ENCODE results near the gene ZNF827.
A peak's percentile ranks its signal among the peaks of the same experiment; 100 is the strongest.

Gene ZNF827

DNA sequence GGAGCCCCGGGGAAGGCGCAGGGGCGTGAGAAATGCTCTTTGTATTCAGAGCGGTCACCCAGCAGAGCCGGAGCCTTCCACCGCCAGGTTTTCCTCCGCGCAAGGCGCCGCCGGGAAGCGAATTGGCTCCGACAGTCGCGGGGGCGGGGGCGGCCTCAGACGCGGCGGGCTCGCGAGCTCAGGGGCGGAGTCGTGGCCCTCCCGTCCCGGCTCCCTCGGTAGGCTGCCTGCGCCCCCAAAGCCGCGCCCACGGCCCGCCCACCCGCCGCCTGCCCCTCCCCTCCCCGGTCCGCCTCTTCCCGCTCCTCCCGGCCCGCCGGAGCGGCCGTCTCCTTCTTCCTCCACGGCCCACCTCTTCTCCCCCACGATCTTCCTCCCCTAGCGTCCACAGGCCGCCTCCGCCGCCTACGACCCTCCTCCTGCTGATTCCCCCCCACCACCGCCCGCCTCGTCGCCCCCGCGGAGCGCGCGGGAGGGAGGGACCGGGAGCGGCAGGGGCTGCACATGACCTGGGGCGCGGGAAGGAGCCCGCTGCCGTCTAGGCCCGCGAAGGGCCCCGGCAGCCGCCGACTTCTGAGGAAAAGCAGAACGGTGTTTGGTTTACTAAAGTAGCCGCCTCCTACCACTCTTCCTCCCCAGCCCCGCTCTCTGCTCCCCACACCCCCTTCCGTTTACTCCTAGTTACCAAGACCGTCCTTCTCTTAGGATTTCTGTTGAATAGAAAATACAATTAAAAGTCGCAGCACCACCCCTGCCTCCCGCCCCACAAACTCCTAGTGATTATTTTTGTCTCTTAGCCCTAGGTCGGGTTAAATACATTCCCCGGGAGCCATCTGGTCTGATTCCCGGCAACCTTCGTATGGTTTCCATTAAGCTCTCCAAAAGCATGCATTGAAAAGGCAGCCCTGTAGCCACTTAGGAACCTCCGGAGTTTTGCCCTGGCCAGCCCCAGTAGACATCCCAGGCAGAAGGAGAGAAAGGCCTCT, 205.4 kb downstream of the ZNF827 start:
- ATAC-seq = peak; percentile 74
- TF ChIP-seq SNAI2 (CRISPR knock-in tag; IDR thresholded peaks at IDR 0.05) (no peak; the same call in 1 of the 2 replicates), ISL1 (CRISPR knock-in tag; IDR thresholded peaks at IDR 0.05) (peak; percentile 53), TOX (CRISPR knock-in tag; IDR thresholded peaks at IDR 0.05; ENCODE audit: borderline replicate concordance) (no peak), CSDC2 (CRISPR knock-in tag; IDR thresholded peaks at IDR 0.05) (0 out of 2 replicates have a peak, but pooled peaks have one; percentile 48), OSR1 (CRISPR knock-in tag; IDR thresholded peaks at IDR 0.05) (no peak), ZFP30 (CRISPR knock-in tag; IDR thresholded peaks at IDR 0.05) (no peak), ZNF565 (CRISPR knock-in tag; conservative IDR thresholded peaks at IDR 0.05; ENCODE audit: low read depth) (no peak), GLIS3 (CRISPR knock-in tag; IDR thresholded peaks at IDR 0.05) (peak; percentile 43; the same call in 1 of the 2 replicates), PPARA (CRISPR knock-in tag; IDR thresholded peaks at IDR 0.05; ENCODE audit: borderline replicate concordance) (no peak), BACH2 (CRISPR knock-in tag; IDR thresholded peaks at IDR 0.05; ENCODE audit: borderline replicate concordance) (no peak), TCF4 (CRISPR knock-in tag; IDR thresholded peaks at IDR 0.05; ENCODE audit: borderline replicate concordance) (peak; percentile 93), ESRRG (CRISPR knock-in tag; IDR thresholded peaks at IDR 0.05) (no peak), ARNTL (CRISPR knock-in tag; IDR thresholded peaks at IDR 0.05; ENCODE audit: borderline replicate concordance, low read depth) (no peak), ZNF8 (CRISPR knock-in tag; IDR thresholded peaks at IDR 0.05) (no peak), ZC3H10 (CRISPR knock-in tag; IDR thresholded peaks at IDR 0.05) (0 out of 2 replicates have a peak, but pooled peaks have one; percentile 46), CREB5 (CRISPR knock-in tag; IDR thresholded peaks at IDR 0.05; ENCODE audit: low read depth) (0 out of 2 replicates have a peak, but pooled peaks have one; percentile 64), ZFP3 (CRISPR knock-in tag; IDR thresholded peaks at IDR 0.05) (no peak)
- TF ChIP-seq, protein P1, sequence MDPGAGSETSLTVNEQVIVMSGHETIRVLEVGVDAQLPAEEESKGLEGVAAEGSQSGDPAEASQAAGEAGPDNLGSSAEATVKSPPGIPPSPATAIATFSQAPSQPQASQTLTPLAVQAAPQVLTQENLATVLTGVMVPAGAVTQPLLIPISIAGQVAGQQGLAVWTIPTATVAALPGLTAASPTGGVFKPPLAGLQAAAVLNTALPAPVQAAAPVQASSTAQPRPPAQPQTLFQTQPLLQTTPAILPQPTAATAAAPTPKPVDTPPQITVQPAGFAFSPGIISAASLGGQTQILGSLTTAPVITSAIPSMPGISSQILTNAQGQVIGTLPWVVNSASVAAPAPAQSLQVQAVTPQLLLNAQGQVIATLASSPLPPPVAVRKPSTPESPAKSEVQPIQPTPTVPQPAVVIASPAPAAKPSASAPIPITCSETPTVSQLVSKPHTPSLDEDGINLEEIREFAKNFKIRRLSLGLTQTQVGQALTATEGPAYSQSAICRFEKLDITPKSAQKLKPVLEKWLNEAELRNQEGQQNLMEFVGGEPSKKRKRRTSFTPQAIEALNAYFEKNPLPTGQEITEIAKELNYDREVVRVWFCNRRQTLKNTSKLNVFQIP (CRISPR knock-in tag; IDR thresholded peaks at IDR 0.05; ENCODE audit: borderline replicate concordance, low read depth) = 0 out of 2 replicates have a peak, but pooled peaks have one; percentile 53
- TF ChIP-seq, protein P2, sequence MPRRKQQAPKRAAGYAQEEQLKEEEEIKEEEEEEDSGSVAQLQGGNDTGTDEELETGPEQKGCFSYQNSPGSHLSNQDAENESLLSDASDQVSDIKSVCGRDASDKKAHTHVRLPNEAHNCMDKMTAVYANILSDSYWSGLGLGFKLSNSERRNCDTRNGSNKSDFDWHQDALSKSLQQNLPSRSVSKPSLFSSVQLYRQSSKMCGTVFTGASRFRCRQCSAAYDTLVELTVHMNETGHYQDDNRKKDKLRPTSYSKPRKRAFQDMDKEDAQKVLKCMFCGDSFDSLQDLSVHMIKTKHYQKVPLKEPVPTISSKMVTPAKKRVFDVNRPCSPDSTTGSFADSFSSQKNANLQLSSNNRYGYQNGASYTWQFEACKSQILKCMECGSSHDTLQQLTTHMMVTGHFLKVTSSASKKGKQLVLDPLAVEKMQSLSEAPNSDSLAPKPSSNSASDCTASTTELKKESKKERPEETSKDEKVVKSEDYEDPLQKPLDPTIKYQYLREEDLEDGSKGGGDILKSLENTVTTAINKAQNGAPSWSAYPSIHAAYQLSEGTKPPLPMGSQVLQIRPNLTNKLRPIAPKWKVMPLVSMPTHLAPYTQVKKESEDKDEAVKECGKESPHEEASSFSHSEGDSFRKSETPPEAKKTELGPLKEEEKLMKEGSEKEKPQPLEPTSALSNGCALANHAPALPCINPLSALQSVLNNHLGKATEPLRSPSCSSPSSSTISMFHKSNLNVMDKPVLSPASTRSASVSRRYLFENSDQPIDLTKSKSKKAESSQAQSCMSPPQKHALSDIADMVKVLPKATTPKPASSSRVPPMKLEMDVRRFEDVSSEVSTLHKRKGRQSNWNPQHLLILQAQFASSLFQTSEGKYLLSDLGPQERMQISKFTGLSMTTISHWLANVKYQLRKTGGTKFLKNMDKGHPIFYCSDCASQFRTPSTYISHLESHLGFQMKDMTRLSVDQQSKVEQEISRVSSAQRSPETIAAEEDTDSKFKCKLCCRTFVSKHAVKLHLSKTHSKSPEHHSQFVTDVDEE (CRISPR knock-in tag; IDR thresholded peaks at IDR 0.05) = peak; percentile 82

DNA sequence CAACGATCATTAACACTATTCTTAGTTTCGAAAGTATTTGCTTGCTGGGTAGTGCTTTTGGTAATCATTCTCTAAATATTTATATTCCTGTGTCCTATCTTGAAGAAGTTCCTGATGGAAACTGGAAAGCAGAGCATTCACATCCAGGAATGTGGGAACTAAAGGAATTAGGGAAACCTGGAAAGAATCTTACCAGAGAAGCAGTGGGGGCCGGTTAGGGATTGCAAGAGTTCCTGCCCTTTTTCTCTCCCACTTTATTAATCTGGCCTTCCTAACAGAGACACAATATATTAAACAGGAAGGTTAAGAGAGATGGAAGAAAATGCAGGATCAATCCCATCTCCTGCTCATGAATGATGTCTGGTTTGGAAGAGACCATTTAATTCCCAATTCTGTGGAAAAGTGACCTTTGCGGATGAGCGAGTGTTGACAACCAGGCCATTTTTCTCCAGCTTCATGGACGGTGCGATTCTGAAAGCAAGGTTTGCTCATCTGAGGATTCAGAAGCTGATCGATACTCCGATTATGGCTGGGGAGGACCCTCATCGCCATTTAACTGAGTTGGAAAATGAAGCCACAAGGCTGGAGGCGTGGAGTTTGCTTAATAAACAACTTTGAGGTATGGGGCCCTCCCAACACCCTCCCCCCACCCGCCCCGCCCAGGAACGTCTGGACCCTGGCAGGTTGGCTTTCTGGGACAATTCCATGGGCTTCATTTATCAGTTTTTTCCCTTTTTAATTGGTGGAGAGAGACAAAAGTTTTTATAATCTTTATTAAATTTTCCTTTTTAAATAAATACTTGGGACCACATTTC, 206.4 kb downstream of the ZNF827 start:
- TF ChIP-seq OSR1 (CRISPR knock-in tag; IDR thresholded peaks at IDR 0.05) (no peak), ARNTL (CRISPR knock-in tag; IDR thresholded peaks at IDR 0.05; ENCODE audit: borderline replicate concordance, low read depth) (no peak), TOX (CRISPR knock-in tag; IDR thresholded peaks at IDR 0.05; ENCODE audit: borderline replicate concordance) (no peak), TCF4 (CRISPR knock-in tag; IDR thresholded peaks at IDR 0.05; ENCODE audit: borderline replicate concordance) (no peak)
- TF ChIP-seq, protein P3, sequence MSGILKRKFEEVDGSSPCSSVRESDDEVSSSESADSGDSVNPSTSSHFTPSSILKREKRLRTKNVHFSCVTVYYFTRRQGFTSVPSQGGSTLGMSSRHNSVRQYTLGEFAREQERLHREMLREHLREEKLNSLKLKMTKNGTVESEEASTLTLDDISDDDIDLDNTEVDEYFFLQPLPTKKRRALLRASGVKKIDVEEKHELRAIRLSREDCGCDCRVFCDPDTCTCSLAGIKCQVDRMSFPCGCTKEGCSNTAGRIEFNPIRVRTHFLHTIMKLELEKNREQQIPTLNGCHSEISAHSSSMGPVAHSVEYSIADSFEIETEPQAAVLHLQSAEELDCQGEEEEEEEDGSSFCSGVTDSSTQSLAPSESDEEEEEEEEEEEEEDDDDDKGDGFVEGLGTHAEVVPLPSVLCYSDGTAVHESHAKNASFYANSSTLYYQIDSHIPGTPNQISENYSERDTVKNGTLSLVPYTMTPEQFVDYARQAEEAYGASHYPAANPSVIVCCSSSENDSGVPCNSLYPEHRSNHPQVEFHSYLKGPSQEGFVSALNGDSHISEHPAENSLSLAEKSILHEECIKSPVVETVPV (CRISPR knock-in tag; IDR thresholded peaks at IDR 0.05) = no peak
- no peak for ATAC-seq

DNA sequence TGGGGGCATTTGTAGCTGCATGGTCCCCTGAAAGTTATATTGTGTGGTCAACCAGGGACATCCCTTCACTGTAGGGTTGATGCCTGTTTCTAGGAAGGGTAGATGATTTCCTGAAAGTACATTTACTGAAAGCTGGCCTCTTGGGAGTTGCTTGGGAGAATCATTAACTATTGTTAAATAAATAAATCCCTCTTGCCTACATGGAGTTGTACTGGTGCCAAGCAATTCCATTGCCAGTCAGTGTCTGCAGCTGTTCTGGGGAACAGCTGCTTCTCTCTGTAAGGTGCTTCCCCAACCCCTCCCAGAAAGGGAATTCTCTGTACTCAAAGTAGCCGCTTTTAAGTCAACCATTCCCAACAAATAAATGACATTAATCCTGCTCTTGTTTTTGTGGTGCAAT, 207.6 kb downstream of the ZNF827 start:
- no peak for ATAC-seq
- no peak for TF ChIP-seq GLIS3 (CRISPR knock-in tag; IDR thresholded peaks at IDR 0.05)
- no peak for TF ChIP-seq CREB5 (CRISPR knock-in tag; IDR thresholded peaks at IDR 0.05; ENCODE audit: low read depth)
- TF ChIP-seq ZNF565 (CRISPR knock-in tag; conservative IDR thresholded peaks at IDR 0.05; ENCODE audit: low read depth) = no peak
- no peak for TF ChIP-seq PPARA (CRISPR knock-in tag; IDR thresholded peaks at IDR 0.05; ENCODE audit: borderline replicate concordance)
- TF ChIP-seq CSDC2 (CRISPR knock-in tag; IDR thresholded peaks at IDR 0.05) = no peak
- TF ChIP-seq ZNF70 (CRISPR knock-in tag; IDR thresholded peaks at IDR 0.05) = no peak
- TF ChIP-seq ARNTL (CRISPR knock-in tag; IDR thresholded peaks at IDR 0.05; ENCODE audit: borderline replicate concordance, low read depth) = no peak
- TF ChIP-seq, protein P2 (CRISPR knock-in tag; IDR thresholded peaks at IDR 0.05) = no peak
- TF ChIP-seq BACH2 (CRISPR knock-in tag; IDR thresholded peaks at IDR 0.05; ENCODE audit: borderline replicate concordance) = no peak
